HepG2 (cell line): ENCODE results near the gene NTN5. TPM values are rescaled to one million over a fixed set of nuclear protein-coding genes. Genes with fewer than 3 reads are reported as not detected.

Experiments used
- ARNT ChIP-seq: fragments of 450-650 bp; IDR thresholded peaks from 2 replicates; pipeline ENCODE4 v1.6.1; 2017
- ATF7-NPFF ChIP-seq: sonication (generic); formaldehyde crosslinking; IDR thresholded peaks from 2 replicates; pipeline ENCODE4 v1.8.1; 2023; ENCODE audit warnings: mild to moderate bottlenecking, low read depth, missing genetic modification reagents, moderate library complexity
- ELF3 ChIP-seq: IDR thresholded peaks from 2 replicates; pipeline ENCODE4 v1.6.1; 2016; ENCODE audit warnings: missing genetic modification reagents, missing compliant biosample characterization
- KLF13 ChIP-seq: sonication (generic); formaldehyde crosslinking; IDR thresholded peaks from 2 replicates; pipeline ENCODE4 v1.4.0; 2020; ENCODE audit warnings: mild to moderate bottlenecking, missing genetic modification reagents
- POLR2G ChIP-seq: fragments of 200-400 bp; formaldehyde crosslinking; IDR thresholded peaks from 2 replicates; pipeline ENCODE4 v1.6.1; 2018; ENCODE audit warnings: mild to moderate bottlenecking, low read depth, low read length, moderate library complexity
- TSC22D2 ChIP-seq: sonication (generic); formaldehyde crosslinking; IDR thresholded peaks from 2 replicates; pipeline ENCODE4 v1.5.1; 2020; ENCODE audit warnings: missing genetic modification reagents, mild to moderate bottlenecking, borderline replicate concordance
- ZBTB8A ChIP-seq: sonication (generic); formaldehyde crosslinking; IDR thresholded peaks from 2 replicates; pipeline ENCODE4 v1.4.0; 2020; ENCODE audit warnings: mild to moderate bottlenecking, low read depth, missing genetic modification reagents, borderline replicate concordance
- ZNF577 ChIP-seq: sonication (generic); formaldehyde crosslinking; IDR thresholded peaks from 2 replicates; pipeline ENCODE4 v1.4.0; 2020; ENCODE audit warnings: mild to moderate bottlenecking, low read depth, missing genetic modification reagents, borderline replicate concordance
- polyA plus RNA-seq, 8 experiments: library from polyadenylated mRNA; depleted of rRNA in 3 of 8; stranded (reverse) in 7 of 8; unstranded in 1 of 8; fragments of >200 nt; fragmentation: Illumina TruSeq in 4 of 8; extraction: Trizol in 4 of 8; gene quantifications; 2 replicates each; pipeline versions ENCODE4 v1.2.1 to v1.2.3, GENCODE V29; 2011 to 2016; ENCODE audit warnings: low read depth in 4 of 8, missing spikeins in 1 of 8, mixed read lengths in 1 of 8; ENCODE audit not compliant: insufficient read depth in 1 of 8
- total RNA-seq, 5 experiments: library from RNA; depleted of rRNA; stranded (reverse); fragments of >200 nt; fragmentation: Illumina TruSeq; extraction: Trizol; gene quantifications; 2 replicates each; pipeline ENCODE4 v1.2.3, GENCODE V29; 2016; ENCODE audit warnings: low read depth in 1 of 5
- TF ChIP-seq, protein P1 (sequence below): sonication (generic); formaldehyde crosslinking; IDR thresholded peaks from one replicate; pipeline ENCODE4 v1.5.1; 2020; ENCODE audit warnings: mild to moderate bottlenecking, missing genetic modification reagents; ENCODE audit errors: not compliant biosample characterization
- TF ChIP-seq, protein P2 (sequence below): IDR thresholded peaks from 2 replicates; pipeline ENCODE4 v1.6.1; 2018; ENCODE audit warnings: missing genetic modification reagents, mild to moderate bottlenecking, missing compliant biosample characterization
- TF ChIP-seq, protein P3 (sequence below): sonication (generic); formaldehyde crosslinking; IDR thresholded peaks from 2 replicates; pipeline ENCODE4 v1.5.1; 2020; ENCODE audit warnings: mild to moderate bottlenecking, moderate library complexity, missing genetic modification reagents
- TF ChIP-seq, protein P4 (sequence below): sonication (generic); formaldehyde crosslinking; IDR thresholded peaks from 2 replicates; pipeline ENCODE4 v1.9.0; 2021; ENCODE audit warnings: missing genetic modification reagents, mild to moderate bottlenecking, borderline replicate concordance

Gene NTN5
- total and polyA plus RNA-seq, 2 of the 13 experiments (the other 11 are each of a cell fraction or from before 2014, with no cell fraction given), result 0.05 TPM; not detected in 1

DNA sequence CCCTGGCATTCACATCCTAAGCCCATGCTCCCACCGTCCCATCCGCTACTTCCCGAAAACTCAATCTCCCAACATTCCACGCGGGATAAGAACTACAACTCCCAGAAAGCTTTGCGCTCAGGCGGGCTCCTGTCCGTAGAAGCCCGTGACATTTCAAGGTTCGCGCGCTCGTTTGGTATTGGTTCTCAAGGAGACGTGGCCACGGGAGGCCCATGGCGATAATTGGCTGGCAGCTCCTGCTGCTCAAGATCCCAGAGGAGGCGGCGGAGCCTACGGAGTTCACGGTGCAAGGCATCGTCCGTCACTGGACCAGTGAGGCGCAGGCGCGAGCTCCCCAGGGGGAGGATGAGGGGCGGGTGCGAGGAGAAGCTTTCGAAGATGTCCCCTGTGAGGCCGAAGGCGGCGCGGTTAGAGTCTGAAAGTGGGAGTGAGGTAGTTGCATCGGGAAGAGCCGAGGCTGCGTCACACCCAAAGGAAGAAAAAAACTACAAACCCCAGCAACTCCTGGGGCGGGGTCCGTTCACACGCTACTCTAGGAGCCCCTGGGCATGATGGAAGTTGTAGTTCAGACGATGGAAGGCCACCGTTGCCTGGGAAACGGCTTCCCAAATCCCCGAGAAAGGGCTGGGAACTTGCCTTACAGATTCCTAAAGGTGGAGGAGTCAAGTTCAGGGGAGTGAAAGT, 47.9 kb upstream of the NTN5 start (continued):
- TF ChIP-seq, protein P1, sequence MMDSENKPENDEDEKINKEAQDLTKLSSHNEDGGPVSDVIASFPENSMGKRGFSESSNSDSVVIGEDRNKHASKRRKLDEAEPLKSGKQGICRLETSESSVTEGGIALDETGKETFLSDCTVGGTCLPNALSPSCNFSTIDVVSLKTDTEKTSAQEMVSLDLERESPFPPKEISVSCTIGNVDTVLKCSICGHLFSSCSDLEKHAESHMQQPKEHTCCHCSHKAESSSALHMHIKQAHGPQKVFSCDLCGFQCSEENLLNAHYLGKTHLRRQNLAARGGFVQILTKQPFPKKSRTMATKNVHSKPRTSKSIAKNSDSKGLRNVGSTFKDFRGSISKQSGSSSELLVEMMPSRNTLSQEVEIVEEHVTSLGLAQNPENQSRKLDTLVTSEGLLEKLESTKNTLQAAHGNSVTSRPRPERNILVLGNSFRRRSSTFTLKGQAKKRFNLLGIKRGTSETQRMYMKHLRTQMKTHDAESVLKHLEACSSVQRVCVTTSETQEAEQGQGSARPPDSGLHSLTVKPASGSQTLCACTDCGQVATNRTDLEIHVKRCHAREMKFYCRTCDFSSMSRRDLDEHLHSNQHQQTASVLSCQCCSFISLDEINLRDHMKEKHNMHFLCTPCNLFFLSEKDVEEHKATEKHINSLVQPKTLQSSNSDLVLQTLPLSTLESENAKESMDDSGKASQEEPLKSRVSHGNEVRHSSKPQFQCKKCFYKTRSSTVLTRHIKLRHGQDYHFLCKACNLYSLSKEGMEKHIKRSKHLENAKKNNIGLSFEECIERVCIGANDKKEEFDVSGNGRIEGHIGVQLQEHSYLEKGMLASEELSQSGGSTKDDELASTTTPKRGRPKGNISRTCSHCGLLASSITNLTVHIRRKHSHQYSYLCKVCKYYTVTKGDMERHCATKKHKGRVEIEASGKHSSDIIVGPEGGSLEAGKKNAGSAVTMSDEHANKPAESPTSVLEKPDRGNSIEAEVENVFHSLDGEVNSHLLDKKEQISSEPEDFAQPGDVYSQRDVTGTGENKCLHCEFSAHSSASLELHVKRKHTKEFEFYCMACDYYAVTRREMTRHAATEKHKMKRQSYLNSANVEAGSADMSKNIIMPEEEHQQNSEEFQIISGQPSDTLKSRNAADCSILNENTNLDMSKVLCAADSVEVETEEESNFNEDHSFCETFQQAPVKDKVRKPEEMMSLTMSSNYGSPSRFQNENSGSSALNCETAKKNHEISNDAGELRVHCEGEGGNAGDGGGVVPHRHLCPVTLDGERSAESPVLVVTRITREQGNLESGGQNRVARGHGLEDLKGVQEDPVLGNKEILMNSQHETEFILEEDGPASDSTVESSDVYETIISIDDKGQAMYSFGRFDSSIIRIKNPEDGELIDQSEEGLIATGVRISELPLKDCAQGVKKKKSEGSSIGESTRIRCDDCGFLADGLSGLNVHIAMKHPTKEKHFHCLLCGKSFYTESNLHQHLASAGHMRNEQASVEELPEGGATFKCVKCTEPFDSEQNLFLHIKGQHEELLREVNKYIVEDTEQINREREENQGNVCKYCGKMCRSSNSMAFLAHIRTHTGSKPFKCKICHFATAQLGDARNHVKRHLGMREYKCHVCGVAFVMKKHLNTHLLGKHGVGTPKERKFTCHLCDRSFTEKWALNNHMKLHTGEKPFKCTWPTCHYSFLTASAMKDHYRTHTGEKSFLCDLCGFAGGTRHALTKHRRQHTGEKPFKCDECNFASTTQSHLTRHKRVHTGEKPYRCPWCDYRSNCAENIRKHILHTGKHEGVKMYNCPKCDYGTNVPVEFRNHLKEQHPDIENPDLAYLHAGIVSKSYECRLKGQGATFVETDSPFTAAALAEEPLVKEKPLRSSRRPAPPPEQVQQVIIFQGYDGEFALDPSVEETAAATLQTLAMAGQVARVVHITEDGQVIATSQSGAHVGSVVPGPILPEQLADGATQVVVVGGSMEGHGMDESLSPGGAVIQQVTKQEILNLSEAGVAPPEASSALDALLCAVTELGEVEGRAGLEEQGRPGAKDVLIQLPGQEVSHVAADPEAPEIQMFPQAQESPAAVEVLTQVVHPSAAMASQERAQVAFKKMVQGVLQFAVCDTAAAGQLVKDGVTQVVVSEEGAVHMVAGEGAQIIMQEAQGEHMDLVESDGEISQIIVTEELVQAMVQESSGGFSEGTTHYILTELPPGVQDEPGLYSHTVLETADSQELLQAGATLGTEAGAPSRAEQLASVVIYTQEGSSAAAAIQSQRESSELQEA (CRISPR knock-in tag), result peak; percentile 55
- TF ChIP-seq ZBTB8A (no peak), TSC22D2 (no peak), ARNT (no peak), POLR2G (peak; percentile 55), ELF3 (0 out of 2 replicates have a peak, but pooled peaks have one; percentile 16), KLF13 (no peak), ZNF577 (CRISPR knock-in tag) (no peak), ATF7-NPFF (peak; percentile 40; the same call in 1 of the 2 replicates)
- TF ChIP-seq, protein P2, sequence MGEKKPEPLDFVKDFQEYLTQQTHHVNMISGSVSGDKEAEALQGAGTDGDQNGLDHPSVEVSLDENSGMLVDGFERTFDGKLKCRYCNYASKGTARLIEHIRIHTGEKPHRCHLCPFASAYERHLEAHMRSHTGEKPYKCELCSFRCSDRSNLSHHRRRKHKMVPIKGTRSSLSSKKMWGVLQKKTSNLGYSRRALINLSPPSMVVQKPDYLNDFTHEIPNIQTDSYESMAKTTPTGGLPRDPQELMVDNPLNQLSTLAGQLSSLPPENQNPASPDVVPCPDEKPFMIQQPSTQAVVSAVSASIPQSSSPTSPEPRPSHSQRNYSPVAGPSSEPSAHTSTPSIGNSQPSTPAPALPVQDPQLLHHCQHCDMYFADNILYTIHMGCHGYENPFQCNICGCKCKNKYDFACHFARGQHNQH (CRISPR knock-in tag), result peak; percentile 81
- TF ChIP-seq, protein P3, sequence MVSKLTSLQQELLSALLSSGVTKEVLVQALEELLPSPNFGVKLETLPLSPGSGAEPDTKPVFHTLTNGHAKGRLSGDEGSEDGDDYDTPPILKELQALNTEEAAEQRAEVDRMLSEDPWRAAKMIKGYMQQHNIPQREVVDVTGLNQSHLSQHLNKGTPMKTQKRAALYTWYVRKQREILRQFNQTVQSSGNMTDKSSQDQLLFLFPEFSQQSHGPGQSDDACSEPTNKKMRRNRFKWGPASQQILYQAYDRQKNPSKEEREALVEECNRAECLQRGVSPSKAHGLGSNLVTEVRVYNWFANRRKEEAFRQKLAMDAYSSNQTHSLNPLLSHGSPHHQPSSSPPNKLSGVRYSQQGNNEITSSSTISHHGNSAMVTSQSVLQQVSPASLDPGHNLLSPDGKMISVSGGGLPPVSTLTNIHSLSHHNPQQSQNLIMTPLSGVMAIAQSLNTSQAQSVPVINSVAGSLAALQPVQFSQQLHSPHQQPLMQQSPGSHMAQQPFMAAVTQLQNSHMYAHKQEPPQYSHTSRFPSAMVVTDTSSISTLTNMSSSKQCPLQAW (CRISPR knock-in tag), result peak; percentile 72
- TF ChIP-seq, protein P4, sequence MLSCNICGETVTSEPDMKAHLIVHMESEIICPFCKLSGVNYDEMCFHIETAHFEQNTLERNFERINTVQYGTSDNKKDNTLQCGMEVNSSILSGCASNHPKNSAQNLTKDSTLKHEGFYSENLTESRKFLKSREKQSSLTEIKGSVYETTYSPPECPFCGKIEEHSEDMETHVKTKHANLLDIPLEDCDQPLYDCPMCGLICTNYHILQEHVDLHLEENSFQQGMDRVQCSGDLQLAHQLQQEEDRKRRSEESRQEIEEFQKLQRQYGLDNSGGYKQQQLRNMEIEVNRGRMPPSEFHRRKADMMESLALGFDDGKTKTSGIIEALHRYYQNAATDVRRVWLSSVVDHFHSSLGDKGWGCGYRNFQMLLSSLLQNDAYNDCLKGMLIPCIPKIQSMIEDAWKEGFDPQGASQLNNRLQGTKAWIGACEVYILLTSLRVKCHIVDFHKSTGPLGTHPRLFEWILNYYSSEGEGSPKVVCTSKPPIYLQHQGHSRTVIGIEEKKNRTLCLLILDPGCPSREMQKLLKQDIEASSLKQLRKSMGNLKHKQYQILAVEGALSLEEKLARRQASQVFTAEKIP (CRISPR knock-in tag), result no peak
